ENCODE measurements around the gene CRYBB1.

CRYBB1 gene

DNA sequence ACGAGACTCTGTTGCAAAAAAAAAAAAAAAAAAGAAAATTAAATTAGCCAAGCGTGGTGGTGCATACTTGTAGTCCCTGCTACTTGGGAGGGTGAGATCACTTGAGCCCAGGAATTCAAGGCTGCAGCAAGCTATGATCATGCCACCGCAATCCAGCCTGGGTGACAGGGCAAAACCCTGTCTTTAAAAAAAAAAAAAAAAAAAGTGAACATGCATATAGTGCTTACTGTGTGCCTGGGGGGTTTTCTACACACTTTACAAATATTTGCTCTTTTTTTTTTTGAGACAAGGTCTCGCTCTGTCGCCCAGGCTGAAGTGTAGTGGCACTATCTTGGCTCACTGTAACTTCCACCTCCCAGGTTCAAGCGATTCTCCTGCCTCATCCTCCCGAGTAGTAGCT, 40.7 kb downstream of the CRYBB1 start:
- DNase-seq (ENCODE audit: low read depth): no peak

DNA sequence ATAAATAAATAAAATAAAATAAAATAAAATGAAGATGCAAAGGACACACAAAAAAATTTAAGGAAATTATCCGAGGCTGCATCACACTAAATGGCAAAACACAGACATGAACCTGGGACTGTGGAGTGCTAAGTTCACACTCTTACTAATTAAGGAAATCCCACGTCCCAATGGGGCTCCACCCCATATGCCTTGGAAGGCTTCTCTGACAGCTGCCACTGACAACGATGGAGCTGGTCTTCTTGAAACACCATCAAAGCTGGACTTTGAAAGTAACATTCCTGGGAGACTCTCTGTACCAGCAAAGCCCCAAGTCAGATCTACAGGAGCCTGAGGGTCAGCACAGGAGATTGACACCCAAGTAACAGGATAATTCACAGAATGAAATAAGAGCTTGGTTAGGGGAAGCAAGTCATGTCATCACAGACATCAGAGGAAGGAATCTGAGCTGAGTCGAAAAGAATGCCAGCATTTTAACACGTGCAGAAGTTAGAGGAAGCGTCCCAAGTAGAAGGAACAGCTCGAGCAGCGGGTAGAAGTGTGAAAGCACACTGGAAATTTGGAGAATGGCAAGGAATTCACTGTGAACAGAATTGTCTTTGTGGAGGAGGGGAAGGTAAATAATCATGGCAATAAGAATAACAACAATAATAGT, 41.7 kb downstream of the CRYBB1 start:
- DNase-seq (ENCODE audit: low read depth): no peak

DNA sequence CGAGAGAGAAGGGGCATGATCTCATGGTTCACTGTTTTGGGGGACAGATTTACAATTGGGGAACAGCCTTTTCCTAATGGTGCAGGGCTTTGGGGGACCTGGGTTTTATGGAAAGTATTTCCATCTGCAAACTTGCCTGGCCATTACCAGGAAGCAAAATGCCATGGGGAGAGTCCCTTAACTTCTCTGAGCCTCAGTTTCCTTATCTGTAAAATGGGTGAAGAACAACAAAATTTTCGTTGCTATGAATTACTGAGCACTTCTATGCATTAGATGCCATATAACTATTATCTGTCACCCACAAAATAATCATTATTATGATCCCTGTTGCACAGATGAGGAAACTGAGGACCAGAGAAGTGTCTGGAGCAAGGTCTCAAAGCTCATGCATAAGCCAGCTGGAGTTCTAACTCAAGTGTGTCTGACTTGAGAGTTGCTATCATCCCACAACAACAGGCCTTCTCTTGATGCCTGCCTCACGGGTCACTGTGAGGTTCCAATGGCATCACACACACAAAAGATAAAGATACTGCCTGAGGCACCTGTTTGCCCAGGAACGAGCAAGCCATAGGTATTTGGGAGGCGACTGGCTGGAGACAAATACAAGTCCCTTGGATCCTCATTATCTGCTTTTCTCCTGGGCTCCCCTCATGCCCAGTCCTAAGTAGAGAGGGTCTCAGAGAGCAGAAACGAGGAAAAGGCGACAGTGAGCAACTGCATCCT, 43.7 kb downstream of the CRYBB1 start:
- DNase-seq (ENCODE audit: low read depth): no peak

DNA sequence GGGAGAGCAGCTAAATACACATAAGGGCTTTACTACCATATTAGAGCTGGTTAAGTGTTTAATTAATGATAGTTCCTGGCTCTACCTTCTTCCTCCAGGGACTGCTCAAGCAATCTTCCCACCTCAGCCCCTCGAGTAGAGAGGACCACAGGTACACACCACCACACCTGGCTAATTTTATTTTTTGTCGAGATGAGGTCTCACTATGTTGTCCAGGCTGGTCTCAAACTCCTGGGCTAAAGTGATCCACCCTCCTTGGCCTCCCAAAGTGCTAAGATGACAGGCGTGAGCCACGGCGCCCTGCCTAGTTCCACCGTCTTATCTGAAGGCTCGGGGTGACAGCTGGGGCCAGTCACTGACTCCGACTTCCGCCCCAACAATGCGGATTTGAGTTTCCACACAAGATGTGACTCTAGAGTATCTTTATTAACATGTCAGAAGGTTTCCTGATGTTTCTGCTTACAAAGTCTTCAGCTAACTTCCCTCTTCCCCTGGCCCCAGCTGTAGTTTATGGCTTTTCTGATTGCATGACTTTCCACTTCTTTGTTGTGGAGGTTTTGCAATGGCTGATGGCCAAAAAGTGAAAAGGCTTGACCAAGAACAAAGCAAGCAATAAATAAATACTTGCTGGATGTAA, 44.7 kb downstream of the CRYBB1 start:
- no peak for DNase-seq (ENCODE audit: low read depth)

DNA sequence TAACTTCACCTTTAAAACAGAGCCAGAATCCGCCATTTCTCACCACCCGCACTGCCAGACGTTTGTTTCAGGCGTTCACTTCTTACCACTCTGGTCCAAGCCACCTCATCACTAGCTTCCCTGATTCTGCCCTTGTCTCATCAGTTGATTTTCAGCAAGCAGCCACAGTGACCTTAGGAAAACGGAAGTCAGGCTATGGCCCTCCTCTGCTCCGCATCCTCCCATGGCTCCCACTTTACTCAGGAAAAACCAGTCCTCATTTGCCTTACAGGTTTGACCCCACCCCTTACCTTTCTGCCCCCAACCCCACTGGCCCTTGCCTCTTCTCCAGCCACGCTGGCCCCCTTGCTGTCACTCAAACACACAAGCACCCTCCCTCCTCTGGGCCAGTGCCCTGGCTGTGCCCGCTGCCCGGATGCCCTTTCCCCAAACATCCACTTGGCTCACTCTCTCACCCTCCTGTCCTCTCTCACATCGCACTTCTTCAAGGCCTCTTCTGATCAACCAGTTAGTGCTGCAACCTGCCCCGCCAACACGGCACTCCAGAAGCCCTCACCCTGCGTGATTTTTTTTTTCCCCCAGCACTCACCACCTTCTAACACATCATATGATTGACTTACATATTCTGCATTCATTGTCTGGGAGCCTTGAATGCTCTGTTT, 46.8 kb downstream of the CRYBB1 start:
- DNase-seq (ENCODE audit: low read depth): no peak

DNA sequence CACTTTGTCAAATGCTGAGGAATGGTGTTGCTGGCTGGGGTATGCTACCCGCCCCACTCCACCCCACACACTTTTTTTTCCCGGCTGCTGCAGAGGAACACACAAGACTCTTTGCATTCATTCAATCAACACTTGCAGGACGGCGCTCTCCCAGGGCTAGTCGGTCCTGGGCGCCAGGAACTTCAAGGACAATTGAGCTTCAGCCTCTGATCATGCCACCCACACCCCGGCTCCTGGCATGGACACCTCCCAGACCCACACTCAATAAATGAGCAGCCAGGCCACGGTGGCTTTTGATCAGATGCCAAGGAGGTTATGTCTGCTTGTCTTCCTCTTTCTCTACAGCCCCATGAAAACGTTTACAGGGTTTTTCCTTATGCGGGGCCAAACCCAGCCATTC, 47.7 kb downstream of the CRYBB1 start:
- DNase-seq (ENCODE audit: low read depth): no peak

DNA sequence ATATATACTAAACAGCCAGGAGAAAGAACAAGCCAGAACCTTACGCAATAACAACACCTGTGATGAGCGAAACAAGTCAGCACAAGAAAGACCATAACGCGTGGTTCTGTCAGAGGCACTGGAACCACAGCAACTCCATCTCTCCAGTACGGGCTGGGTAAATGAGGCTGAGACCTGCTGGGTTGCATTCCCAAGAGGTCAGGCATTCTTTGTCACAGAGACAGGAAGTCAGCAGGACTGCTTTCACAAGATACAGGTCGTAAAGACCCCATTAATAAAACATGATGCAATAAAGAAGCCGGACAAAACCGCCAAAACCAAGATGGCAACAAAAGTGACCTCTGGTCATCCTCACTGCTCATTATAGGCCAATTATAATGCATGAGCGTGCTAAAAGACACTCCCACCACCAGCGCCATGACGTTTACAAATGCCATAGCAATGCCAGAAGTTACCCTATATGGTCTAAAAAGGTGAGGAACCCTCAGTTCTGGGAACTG, 49.6 kb downstream of the CRYBB1 start:
- no peak for DNase-seq (ENCODE audit: low read depth)

DNA sequence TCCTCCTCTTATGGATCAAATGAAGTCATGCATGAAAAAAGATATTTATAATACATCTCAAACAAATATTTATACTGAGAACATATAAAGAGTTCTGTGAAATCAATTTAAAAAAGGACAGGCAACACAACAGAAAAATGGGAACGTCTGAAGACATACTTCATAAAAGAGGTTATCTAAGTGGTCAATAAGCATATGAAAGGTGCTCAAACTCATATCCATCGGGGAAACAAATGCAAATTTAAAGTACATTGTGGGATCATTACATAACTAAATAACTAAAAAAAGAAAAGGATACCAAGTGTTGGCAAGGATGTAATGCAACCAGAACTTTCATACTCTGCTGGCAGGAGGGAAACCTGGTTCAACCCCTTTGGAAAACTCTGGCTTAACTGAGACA, 50.2 kb downstream of the CRYBB1 start:
- no peak for DNase-seq (ENCODE audit: low read depth)

DNA sequence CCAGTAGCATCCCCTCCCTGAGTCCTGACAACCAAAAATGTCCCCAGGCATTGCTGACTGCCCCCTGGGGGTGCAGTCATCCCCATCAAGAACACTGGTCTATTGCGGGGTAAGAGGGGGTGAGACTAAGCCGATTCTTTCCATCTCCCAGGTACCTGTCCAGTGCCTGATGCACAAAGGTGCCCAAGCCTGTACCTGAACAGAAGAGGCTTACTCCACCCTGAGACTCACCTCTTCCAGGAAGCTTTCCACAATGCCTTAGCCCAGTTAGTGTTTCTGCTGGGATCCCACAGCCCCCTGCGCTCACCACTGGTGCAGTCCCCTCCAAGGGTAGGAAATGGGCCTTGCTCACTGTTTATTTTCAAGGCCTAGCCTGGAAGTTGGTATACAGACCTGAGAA, 50.8 kb downstream of the CRYBB1 start:
- no peak for DNase-seq (ENCODE audit: low read depth)

DNA sequence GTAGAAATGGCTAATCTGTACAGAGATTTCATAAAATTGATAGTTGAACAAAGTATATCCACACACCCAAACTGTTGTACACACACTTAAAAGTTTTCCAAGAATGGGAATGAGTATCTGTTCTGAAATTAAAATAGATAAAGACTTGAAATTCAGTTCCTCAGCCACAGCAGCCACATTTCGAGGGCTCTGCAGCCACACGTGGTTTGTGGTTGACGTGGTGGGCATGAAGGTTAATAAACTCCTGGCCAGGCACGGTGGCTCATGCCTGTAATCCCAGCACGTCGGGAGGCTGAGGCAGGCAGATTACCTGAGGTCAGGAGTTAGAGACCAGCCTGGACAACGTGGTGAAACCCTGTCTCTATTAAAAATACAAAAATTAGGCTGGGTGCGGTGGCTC, 51.9 kb downstream of the CRYBB1 start:
- no peak for DNase-seq (ENCODE audit: low read depth)

DNA sequence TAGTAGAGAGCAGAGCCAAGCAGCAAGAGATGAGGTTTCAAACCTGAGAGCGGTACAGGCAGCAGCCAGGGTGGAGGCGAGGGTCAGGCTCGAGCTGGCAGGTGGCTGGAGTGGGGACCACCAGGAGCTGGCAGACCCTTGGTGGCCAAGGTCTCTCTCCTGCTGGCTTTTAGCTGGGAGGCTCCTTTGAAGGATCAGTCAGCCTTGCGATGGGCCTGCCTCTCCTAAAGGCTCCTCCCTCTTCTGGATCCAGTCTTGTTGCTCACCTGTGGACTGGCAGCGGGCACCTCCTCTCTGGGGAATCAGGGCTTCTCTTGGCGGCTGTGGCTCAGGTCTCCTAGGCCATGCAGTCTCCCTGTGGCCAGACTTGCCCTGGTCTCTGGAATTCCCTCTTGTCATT, 52.6 kb downstream of the CRYBB1 start:
- no peak for DNase-seq (ENCODE audit: low read depth)

DNA sequence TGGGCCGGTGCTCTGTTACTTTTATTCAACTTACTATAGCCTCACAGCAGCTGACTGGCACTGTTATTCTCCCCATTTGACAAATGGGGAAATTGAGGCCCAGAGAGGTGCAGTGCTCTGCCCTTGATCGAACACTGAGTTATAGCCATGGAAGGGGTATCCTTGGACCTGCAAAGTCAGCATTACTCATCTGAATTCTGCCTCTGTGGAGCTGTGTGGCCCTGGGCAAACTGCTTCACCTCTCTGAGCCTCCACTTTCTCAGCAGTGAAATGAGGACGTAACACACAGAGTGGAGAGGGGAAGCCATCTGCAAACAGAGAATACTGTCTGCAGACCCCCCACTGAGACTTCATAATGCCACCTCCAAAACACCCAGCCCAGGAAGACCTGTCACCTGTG, 53.2 kb downstream of the CRYBB1 start:
- DNase-seq (ENCODE audit: low read depth): no peak

DNA sequence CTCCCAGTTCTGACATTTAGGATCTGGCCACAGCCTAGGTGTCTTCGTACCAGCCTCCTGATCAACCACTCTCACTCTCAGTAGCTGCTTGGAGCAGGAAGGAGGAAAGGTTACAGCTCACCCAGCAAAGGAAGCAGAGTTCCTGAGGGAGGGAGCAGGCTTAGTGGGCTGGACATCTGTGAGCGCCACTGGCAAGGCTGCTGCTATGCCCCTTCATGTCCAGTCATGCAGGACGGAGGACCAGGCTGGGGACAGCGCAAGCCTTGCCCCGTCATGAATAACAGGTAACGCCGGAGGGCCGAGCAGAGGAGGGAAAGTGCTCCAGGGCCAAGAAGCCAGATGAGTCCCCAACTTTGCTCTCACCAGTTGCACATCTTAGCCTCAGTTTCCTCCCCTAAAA, 53.6 kb downstream of the CRYBB1 start:
- no peak for DNase-seq (ENCODE audit: low read depth)

DNA sequence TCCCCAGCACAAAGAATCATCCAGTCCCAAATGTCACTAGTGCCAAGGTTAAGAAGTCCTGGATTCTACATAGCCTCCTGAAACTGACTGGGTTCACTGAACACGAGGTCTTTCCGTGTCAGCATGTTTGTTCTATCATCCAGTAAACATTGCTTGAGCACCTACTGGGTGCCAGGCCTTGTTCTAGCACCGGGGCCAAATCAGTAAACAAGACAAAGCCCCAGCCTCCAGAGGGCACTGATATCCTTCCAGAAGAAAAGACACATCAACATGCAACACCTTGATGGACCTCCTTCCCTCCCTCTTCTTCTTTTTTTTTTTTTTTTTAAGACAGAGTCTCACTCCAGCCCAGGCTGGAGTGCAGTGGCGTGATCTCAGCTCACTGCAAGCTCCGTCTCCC, 54.8 kb downstream of the CRYBB1 start:
- no peak for DNase-seq (ENCODE audit: low read depth)

DNA sequence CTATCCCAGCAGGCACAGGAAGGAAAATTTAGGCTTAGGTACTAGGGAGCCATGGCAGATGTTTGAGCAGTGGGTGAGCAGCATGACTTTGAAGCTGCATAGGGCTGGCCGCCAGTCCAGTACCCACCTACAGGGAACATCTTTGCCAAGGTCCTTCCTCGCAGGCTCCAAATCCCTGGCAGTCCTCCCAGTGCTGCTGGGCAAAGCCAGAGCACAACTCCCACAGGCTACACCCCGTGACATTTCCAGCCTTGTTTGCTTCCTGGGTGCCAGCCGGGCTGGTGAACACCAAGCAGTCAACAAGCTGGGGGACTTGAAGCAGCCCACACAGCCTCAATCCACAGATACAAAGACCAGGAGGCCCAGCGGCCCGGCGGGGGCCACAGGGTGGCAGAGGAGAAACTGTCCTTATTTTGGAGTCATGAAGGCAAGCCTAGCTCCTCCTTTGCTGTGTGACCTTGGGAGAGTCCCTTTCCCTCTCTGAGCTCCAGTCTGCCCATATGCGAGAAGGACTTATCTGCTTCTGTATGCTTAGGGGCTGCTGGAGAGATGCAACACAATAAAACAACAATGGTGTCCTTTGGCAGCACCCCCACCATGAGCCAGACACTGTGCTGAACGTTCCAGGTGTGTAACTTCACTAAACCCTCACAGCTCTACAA, 55.9 kb downstream of the CRYBB1 start:
- no peak for DNase-seq (ENCODE audit: low read depth)

DNA sequence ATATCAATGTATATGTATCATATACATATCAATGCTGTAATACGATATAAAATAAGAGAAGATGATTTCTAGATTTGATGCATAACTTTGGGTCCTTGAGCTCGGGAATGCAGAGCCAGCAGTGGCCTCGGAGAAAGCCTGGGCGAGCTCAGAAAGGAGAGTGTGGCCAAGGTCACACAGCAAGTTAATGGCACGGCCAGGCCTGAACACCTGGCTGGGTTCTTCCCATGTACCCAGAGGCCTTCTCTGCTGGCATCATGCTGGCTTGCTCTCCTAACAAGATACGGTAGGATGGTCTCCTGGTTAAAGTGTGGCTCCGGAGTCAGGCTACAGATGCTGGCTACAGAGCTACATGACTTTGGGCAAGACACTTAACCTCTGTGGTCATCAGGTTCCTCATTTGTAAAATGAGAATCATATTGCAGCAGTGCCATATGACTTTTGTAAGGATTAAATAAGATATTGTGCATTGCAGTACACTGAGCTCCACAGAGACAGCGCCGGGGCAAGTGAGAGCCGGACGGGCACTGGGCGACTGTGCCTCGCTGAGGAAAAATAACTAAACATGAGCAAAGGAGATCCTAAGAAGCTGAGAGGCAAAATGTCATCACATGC, 57.8 kb downstream of the CRYBB1 start:
- no peak for DNase-seq (ENCODE audit: low read depth)

DNA sequence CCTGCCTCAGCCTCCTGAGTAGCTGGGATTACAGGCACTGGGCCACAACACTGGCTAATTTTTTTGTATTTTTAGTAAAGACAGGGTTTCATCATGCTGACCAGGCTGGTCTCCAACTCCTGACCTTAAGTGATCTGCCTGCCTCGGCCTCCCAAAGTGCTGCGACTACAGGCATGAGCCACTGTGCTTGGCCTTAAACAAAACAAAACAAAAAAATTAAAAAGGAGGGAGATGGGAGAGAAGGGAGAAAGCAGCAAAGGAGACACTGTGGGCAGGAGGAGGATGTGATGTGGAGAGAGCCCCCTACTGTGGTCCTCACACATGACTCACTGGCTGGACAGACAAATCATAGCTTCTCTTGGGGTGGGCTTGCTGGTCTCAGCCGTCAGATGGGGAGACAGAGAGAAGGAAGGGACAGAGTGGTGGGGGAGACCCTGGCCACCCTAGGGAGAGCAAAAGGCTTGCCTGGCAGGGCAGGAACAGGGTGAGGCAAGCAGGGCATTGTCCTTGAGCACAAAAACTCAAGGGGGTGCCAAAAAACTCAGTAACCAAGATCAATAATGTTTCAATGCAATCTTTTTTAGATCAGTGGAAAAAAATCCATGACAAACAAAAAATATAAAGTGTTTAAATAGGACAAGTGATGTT, 59.5 kb downstream of the CRYBB1 start:
- DNase-seq (ENCODE audit: low read depth): no peak

DNA sequence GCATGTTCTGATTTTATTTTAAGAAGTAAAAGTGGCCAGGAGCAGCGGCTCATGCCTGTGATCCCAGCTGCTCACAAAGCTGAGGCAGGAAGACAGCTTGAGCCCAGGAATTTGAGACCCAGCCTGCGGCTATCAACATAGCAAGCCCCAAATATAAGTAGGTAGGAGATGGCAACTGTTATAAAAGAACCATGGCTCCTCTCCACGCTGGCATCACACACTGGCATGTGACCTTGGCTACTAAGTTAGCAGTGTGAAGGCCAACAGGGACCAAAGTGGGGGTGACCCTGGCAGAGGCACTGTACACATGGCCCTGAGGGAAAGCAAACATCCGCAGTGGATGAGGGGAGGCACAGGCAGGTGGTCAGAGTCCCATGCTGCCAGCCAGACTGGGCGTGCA, 60.9 kb downstream of the CRYBB1 start:
- DNase-seq (ENCODE audit: low read depth): no peak

DNA sequence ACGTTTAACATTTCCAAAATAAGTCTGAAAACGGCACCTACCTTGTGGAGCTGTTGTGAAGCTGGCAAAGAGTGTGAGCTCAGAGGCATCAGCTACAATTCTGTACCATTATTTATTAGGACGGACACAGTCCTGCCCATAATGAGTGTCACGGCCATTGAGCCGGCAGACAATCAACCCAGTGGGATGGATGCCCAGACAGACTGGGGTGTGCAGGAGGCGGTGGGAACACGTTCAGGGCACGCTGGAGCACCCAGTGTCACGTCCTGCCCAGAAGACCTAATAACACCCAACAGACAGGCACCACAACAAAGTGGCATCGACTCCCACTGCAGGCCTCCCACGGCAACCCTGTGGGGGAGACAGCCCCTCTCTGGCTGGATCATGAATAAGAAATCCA, 62.3 kb downstream of the CRYBB1 start:
- DNase-seq (ENCODE audit: low read depth): no peak

DNA sequence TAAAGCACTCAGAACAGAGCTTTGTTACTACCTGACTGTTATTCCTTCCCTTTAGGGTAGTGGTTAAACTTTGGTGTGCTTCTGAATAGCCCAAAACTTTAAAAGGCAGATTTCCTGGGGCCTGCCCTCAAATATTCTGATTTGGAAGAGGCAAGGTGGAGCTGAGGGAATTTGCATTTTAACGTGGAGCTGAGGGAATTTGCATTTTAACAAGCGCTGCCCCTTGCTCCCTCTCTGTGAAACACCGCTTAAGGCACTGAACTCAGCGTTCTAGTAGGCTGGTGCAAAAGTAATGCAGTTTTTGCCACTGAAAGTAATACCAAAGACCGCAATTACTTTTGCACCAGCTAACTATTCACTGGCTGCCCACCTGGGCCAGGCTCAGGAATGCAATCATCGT, 62.9 kb downstream of the CRYBB1 start:
- no peak for DNase-seq (ENCODE audit: low read depth)

DNA sequence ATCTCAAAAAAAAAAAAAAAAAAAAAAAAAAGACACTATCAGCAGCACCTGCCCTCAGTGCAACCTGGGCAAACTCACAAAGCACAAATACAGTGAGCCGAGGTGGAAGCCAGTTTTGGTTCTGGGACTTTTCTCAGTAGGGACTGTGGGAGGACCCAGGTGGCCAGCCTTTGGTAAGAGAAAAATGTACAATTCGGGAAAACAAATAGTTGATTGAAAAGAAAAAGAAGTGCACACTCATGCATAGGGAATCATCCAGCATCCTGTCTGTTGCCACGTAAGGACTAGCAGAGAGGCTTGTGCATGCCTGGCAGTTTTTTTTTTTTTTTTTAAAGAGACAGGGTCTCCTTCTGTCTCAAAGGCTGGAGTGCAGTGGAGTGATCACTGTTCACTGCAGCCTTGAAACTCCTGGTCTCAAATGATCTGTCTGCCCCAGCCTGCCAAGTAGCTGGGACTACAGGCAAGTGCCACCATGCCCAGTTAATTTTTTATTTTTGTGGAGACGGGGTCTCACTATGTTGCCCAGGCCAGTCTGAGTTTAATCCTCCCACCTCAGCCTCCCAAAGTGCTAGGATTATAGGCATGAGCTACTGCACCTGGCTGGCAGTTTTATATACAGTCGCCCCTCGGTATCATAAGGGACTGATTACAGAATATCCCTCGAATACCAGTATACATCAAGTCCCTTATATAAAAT, 64.6 kb downstream of the CRYBB1 start:
- DNase-seq (ENCODE audit: low read depth): no peak
